ENCODE results near the gene GPC3.
"Not testable (repeated sequence)": the region's sequence is repeated elsewhere in the genome, so short reads cannot be mapped to it uniquely, and the experiment has no call there.

- not testable (repeated sequence) for TF ChIP-seq CTCF, POLR2A (IDR thresholded peaks at IDR 0.05)
These were observed 265.1 kb downstream of the GPC3 start for GRCh38 chrX:133720269-133720668.

Measured in stomach (tissue), 4 donors.